Dermis microvascular lymphatic vessel endothelial cell (primary cell): Measurements from ENCODE around the gene HTT. TPM values are rescaled to one million over a fixed set of nuclear protein-coding genes. Genes with fewer than 3 reads are reported as not detected.

Source experiments
- DNase-seq, 2 donors: peaks; one replicate each; pipeline versions ENCODE4 v3.0.0 to v3.0.0-alpha.2; 2010; ENCODE audit warnings: low read depth in 2 of 2
- total RNA-seq: library from RNA; depleted of rRNA; stranded (reverse); fragments of >200 nt; gene quantifications from 2 replicates; pipeline ENCODE4 v1.2.1, GENCODE V29; 2014

Gene HTT
- total RNA-seq, 1 donor from 2014 or later, result 26.2 TPM

DNA sequence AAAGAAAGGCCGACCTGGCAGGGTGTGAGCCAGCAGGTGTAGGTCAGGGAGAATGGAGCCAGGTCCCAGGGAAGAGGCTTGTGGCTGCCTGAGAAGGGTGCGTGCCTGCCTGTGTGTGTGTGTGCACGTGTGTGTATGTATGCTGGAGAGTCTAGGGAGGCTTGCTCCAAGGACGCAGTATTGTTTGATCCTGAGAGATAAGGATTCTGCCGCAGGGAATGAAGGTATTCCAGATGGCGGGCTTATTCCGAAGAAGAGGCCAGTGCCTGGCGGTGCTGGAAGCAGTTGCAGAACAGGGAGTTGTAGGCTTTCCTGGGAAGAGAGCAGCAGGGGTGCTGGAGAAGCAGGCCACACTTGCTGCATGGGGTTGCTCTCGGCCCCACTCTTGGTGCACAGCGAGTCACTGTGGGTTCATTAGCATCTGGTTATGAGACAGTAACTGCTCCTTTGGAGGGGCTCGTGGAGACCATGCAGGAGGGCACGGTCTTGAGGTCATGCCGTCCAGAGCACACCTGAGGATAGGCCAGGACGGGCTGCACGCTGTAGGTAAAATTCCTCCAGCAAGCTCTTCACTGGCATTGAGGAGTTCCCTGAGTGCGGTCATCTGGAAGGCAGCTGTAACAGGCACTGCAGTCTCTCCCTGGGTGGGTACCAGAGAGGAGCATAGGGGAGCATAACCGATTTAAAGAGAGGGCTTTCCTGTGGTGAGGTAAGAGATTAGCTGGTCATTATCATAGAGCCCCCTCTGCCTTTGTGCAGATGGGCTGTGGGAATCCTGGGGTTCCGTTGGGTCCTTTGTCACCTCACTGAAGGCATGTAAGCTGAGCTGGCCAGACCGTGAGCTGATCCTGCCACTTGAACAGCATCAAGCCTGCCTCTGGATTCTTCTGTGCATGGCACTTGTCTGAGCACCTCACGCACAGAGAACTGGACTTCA is 144.6 kb downstream of the HTT start:
- DNase-seq, result no peak

DNA sequence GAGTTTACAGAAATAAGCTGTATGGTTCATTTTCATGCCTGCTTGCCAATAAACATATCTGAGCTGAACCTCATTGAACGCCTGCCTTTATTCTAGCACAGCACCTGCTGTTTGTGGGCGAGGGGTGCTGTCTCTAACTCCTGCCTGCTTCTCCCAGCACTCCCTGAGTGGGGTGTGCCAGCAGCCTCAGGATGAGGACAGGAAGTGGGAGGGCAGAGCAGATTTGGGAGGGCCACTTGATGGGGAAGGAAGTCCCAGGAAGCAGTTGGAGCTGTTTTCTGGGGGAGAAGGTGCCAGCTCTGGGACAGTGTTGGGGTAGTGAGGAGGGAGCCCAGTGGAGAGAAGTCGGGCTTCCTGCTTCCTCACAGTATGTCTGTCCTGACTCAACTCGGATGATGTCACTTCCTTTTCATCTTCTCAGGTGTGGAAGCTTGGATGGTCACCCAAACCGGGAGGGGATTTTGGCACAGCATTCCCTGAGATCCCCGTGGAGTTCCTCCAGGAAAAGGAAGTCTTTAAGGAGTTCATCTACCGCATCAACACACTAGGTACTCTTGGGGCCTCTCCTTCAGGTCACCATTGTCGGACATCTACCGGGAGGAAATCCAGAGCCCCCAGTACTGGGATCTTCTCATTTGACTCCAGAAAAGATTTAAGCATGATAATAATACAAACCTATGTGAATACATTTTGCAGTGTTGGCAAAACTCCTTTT is 145.4 kb downstream of the HTT start:
- DNase-seq, result no peak

DNA sequence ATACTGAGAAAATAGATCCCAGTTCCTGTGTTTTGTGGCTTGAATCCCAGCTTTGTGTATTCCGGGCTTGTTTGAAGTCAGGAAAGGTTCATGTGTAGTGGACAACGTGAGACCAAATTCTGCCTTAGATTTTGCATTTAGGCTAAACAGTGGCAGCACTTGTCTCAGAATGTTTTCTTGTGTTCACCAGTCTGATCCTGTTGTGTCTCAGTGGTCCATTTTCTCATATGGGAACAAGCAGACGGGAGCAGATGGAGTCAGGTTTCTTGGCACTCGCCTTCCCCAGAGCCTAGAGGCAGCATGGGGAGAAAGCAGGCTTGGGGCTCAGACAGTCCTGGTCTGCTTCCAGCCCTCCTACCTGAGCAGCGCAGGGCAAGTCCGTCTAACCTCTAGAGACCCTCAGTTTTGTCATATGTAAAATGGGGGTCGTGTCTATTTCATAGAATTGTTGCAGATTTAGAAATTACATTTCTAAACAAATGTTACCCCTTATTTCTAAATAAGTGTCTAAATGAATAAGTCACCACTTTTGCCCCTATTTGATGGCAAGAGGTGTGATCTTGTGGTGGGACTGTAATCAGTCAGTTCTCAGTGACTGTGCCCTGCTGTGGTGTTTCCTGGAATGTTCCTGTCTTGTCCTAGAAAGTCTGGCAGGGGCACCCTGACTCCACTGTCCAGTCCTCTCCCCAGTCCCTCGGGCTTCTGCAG is 146.1 kb downstream of the HTT start:
- DNase-seq, result peak in 1 of 2 donors; percentile 22

DNA sequence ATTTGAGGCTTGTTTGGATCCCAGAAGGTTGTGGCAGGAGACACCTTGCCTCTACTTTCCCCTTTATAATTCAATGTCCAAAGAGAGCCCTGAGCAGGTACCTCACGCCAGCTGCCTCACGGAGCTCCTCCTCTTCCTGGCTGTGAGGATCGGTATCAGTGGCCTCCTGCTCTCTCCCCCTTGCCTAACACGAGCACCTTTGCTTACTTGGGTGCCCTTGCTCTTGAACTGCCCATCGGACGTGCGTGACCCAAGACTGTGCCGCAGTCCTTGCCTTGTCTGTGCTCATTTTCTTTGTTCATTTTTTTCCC is 146.7 kb downstream of the HTT start:
- DNase-seq, result no peak

DNA sequence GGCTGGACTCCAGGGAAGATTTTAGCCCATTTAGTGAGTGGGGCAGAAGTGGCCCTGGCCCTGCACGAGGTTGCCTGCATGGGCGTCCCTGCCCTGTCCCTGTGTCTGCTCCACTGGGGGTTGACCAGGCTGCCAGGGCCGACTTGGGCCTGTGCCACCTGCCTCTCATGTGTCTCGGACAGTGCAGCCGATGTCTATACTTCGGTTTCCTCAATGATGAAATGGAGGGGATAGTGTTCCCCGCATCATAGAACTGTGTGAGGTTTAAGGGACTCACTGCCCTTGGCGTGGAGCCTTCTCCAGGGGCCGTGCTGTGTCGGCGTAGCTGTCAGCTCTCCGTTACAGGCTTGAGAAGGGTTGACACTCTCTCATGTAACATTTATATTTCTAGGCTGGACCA is 147.5 kb downstream of the HTT start:
- DNase-seq, result no peak

DNA sequence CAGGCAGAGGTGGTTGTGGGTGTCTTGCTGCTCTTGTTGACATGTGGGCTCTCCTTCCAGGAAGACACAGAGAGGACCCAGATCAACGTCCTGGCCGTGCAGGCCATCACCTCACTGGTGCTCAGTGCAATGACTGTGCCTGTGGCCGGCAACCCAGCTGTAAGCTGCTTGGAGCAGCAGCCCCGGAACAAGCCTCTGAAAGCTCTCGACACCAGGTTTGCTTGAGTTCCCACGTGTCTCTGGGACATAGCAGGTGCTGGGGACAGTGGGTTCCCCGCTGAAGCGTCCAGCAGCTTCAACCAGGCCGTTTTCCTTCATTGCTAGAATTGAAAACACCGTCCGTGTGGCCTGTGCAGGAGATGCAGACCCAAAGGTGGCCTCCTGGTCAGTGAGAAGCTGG is 148.9 kb downstream of the HTT start:
- DNase-seq, result no peak

DNA sequence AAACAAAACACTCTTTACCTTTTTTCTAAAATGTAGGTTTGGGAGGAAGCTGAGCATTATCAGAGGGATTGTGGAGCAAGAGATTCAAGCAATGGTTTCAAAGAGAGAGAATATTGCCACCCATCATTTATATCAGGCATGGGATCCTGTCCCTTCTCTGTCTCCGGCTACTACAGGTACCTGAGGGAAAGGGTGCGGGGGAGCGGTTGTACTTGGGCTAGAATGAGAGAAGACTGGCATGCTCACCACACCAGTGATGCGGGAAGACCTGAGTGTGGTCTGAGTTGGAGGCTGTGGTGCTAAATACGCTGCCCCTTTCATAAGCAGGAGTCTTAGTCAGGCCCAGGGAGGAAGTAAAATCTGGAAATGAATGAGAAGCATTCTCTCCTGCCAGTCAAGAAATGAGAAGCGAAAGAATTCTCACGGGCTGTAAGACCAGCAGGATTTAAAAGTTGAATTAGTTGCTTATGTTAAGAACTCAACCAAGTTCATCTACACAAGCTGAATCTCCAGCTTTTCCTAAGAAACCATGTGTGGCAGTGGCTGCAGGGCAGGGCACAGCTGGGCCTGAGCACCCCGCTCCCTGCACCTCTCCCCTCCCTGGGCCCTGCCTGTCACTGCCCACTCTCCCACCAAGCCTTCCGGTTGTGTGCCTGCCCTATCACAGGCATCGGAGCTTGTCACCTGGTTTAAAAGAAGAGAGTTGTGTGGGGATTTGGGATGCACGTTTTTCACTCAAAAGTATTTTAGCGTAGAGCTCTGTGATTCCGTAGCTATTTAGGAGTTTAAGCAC is 149.7 kb downstream of the HTT start:
- no peak for DNase-seq

DNA sequence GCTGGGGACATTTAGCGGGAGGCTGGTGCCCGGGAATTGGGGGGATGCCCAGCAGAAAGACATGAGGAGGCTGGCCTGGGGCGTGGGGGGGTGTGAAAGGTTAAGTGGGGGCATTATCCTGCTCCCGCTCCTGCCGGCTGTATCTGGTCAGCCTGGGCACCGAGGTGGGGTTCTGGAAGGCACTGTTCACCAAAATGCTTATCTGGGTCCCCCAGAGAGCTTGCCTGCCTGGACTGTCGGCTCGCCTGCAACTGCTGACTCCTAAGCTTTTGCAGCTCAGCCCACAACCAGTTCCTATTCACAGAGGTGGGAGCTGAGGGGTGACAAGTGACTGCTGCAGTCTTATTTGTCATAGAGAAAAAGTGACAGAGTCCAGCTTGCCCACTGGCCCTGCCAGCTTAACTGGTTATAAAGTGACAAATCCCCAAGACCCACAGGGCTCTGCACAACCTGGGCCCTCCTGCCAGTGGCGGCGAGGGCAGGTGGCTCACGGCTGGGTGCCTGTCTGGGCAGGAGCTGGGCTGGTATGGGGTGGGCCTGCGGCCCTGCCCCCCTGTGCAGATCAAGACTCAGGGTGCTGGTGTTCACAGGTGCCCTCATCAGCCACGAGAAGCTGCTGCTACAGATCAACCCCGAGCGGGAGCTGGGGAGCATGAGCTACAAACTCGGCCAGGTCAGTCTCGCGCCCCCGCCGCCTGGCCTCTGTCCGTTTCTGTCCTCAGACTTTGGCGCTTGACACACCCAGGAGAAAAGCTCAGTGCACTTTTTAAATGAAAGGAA is 150.8 kb downstream of the HTT start:
- no peak for DNase-seq

DNA sequence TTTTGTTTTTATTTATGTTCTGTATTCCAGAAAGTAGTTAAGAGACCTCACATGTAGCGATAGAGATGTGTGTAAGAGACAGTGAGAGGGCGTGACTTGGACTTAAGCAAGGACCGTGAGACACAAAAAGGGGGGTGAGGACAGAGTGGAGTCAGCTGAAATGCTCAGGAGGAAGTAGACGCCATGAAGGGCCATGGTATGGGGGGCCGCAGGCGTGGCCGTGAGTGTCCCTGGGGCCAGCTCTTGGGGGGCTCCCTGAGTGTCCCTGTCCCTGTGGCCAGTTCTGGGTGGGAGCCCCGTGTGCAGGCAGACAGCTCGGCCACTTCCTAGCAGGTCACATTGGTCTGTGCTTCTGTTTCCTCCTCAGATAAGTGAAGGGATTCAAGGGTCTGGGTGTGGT is 151.5 kb downstream of the HTT start:
- no peak for DNase-seq

DNA sequence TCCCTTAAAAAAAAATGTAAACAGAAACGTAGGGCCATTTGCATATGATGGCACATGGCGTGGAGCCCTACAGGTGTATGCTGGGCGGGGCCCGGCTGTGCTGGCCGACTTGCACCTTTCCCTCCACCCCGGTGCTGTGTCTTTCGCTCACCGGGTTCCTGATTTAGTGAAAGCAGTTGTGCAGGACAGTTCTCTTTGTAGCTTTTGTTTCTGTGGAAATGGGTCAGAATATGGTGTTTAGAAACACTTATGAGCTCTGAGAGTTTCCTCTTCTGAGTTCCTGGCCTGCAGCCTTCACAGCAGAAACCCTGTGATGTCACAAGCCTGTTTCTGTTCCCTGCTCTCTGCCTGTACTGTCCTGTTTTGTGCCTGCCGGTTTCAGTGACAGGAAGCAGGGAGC is 152.0 kb downstream of the HTT start:
- no peak for DNase-seq

DNA sequence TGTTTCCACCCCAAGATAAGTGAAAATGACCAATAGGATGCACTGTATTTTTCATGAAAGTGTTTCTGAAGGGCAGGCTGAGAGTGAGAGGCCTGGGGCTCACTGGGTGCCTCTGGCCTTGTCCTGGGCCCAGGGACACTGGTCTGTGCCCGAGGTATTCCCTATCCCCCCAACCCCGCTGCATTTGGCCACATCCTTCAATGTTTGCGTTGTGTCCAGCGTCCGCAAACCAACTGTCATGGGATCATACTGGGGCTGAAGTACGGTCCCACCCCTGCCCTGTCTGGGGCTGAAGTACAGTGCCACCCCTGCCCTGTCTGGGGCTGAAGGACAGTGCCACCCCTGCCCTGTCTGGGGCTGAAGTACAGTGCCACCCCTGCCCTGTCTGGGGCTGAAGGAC is 152.5 kb downstream of the HTT start:
- no peak for DNase-seq

DNA sequence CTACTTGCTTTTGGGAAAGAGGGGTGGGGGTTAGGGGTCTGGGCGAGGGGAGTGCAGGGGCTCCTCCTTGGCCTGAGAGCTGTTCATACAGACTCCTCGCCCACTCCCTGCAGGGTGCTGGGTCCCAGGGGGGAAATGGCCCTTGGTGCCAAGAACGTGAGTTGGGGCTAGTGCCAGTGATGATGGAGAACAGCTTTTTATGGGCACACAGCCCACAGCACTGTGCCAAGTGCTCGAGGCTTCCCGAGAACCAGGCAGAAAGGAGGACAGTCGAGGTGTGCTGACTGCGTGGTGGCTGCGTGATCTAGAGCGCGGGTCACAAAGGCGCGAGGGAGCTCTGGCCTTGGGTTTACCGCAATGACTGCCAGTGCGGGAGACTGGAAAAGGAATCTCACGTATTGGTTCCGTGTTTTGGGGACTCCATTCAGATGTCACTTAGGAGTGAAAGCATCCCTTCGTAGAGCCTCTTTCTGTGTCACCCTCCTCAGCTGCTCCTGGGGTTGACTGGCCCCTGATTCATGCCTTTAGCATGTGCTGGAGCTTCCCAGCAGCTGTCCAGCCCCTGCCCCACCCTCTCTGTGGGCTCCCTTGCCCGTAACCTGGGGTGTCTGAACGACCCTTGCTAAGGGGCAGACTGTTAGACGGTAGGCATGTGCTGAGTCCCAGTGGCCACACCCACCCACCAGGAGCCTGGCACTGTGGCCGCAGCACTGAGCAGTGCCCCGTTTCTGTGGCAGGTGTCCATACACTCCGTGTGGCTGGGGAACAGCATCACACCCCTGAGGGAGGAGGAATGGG is 153.6 kb downstream of the HTT start:
- no peak for DNase-seq

DNA sequence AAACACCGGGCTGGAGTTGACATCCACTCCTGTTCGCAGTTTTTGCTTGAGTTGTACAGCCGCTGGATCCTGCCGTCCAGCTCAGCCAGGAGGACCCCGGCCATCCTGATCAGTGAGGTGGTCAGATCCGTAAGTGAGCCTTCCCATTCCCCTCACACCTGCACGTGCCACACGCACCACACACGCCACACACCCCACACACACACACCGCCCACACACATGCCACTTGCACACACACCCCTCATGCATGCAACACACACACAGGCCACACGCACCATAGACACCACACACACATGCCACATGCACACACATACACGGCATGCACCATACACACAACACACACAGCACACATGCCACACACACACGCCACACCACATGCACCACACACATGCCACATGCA is 154.4 kb downstream of the HTT start:
- DNase-seq, result no peak

DNA sequence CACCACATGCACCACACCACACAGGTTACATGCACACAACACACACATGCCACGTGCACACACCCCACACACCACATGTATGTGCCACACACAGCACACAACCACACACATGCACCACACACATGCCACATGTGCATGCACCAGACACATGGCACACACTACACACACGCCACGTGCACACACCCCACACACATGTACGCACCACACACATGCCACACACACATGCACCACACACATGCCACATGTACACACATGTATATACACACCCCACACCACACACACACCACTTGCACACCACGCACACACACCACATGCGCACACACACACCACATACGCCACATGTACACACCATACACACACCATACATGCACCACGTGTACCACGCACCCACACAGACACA is 154.8 kb downstream of the HTT start:
- DNase-seq, result no peak

DNA sequence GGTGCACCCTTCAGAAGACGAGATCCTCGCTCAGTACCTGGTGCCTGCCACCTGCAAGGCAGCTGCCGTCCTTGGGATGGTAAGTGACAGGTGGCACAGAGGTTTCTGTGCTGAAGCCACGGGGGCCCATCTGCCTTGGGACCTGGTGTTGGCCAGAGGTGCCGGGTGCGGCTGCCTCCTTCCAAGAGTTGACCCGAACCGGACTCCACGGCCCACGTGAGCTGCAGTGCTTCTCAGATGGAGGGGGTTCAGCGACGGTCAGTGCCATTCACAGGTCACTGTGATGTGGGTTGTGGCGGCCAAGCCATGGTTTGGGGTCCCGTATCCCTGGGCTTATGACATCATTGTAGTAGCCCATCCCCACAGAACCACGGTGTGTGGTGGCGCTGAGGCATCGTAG is 155.5 kb downstream of the HTT start:
- DNase-seq, result no peak

DNA sequence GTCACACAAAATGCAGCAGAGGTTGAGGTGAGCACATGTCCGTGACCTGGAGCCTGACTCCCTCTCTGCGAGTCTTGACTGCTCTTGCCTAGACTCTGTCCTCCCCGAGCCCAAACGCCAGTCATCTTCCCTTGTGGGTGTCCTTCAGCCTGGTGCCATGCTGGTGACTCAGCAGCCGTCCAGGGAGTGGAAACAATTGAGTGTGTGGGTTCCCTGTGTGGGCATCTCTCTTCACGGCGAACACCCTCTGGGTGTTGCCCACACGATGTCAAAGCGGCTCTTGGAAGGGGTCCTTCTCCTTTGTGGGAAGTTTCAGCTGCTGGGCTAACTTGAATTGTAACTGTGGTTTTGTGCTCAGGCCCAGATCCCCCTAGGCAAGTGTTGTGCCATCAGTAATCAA is 157.0 kb downstream of the HTT start:
- no peak for DNase-seq

DNA sequence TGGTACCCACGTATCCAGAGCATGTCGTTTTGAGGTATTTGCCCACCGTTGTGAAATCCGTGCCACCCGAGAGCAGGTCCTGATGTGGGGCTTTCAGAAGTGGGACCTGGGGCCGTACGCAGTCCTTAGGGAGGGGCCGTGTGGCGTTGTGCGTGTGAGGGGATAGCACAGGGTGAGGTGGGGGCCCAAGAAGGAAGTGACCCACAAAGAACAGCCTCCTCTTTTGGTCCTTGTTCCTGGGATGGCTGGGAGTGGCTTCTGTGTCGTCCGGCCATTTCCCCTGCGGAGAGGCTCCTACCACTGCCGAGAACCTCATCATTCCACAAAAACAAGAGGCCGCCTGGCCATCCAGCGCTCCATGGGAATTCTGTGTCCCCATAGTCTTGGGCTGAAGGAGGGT is 157.5 kb downstream of the HTT start:
- no peak for DNase-seq

DNA sequence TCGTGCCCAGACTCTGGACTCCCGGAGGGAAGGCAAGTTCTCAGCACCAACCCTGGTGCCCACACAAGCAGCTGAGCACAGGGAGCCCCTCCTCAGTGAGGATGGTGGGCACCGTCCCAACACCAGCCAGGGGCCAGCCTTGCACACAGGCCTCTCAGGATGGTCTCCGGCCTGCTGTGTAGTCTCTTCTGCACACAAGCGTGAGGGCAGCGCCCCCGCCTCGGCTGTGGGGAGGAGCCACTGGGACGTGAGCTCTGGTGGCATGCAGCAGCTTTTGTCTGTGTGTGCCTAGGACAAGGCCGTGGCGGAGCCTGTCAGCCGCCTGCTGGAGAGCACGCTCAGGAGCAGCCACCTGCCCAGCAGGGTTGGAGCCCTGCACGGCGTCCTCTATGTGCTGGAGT is 158.4 kb downstream of the HTT start:
- no peak for DNase-seq

DNA sequence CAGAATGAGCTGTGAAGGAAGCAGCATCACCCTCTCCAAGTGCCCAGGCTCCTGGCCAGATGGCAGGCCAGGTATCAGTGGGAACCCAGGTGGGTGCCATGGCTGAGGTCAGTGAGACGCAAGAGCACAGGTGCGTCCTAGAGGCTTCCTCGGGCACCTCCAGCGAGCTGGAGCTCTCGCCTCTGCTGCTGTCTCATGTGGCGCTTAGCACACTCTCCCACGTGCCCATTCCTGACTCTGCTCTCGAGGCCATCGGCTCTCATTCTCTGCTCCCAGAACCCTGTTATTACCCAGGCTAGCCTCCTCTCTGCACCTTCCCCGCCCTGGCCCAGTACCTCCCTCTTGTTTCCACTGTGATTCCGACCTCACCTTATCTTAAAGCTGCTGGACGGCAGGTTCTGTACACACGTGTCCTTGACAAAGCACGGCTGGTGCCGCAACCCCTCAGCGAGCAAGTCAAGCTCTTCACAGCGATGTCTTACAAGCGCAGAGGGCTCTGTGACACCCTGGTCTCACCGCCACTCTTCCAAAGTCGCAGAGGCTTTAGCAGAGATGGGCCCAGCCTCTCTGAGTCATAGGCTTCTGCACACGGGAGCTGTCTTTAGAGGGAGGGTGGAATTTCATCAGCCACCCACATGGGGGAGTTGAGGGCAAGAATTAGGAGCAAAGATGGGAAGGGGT is 159.1 kb downstream of the HTT start:
- DNase-seq, result no peak
